Neural cell (in vitro differentiated cells): ENCODE measurements around the gene ADAMTS17. TPM values are rescaled to one million over a fixed set of nuclear protein-coding genes. Genes with fewer than 3 reads are reported as not detected.

ENCODE experiments used
- H2AFZ ChIP-seq: fragments of 200-600, 300-800 bp; sonication (generic), shearing (Covaris generic); 2 replicates; pipeline ENCODE4 v1.6.0; 2014; ENCODE audit warnings: low read depth, mild to moderate bottlenecking, antibody characterized with exemption, low read length, moderate library complexity
- H3F3A ChIP-seq: fragments of 200-600 bp; shearing (Covaris generic); 2 replicates; pipeline ENCODE4 v1.6.1; 2016; ENCODE audit warnings: mild to moderate bottlenecking, moderate library complexity, mixed read lengths, antibody characterized with exemption, low read length; ENCODE audit not compliant: insufficient read depth, poor library complexity, severe bottlenecking
- H3K27ac ChIP-seq: fragments of 200-600, 300-800 bp; sonication (generic), shearing (Covaris generic); 2 replicates; pipeline ENCODE4 v1.5.1; 2014; ENCODE audit warnings: mild to moderate bottlenecking, low read length, moderate library complexity
- H3K27me3 ChIP-seq: fragments of 300-800, 200-600 bp; sonication (generic), shearing (Covaris generic); 2 replicates; pipeline ENCODE4 v1.6.0; 2014; ENCODE audit warnings: mild to moderate bottlenecking, low read depth, low read length, moderate library complexity; ENCODE audit not compliant: insufficient read depth
- H3K36me3 ChIP-seq: fragments of 300-800, 200-600 bp; sonication (generic), shearing (Covaris generic); 2 replicates; pipeline ENCODE4 v1.5.1; 2014; ENCODE audit warnings: mild to moderate bottlenecking, antibody characterized with exemption, low read length, moderate library complexity; ENCODE audit not compliant: insufficient read depth
- H3K4me2 ChIP-seq: fragments of 300-800, 200-600 bp; sonication (generic), shearing (Covaris generic); 2 replicates; pipeline ENCODE4 v1.6.0; 2014; ENCODE audit warnings: mild to moderate bottlenecking, low read length
- H3K4me3 ChIP-seq: fragments of 300-800, 200-600 bp; sonication (generic), shearing (Covaris generic); 2 replicates; pipeline ENCODE4 v1.5.1; 2014; ENCODE audit warnings: mild to moderate bottlenecking, low read length, moderate library complexity
- H3K79me2 ChIP-seq: fragments of 200-600 bp; shearing (Covaris generic); replicated peaks from 2 replicates; pipeline ENCODE4 v1.6.0; 2014; ENCODE audit warnings: mild to moderate bottlenecking, low read length, moderate library complexity; ENCODE audit not compliant: insufficient read depth
- H3K9ac ChIP-seq: fragments of 300-800, 200-600 bp; sonication (generic), shearing (Covaris generic); 2 replicates; pipeline ENCODE4 v1.6.1; 2016; ENCODE audit warnings: mild to moderate bottlenecking, low read length, mixed read lengths
- H3K9me2 ChIP-seq: fragments of 200-600 bp; shearing (Covaris generic); 2 replicates; pipeline ENCODE4 v1.6.1; 2016; ENCODE audit warnings: mild to moderate bottlenecking, low read length, mixed read lengths; ENCODE audit not compliant: insufficient read depth
- H3K9me3 ChIP-seq: fragments of 200-600, 300-800 bp; sonication (generic), shearing (Covaris generic); 2 replicates; pipeline ENCODE4 v1.6.1; 2016; ENCODE audit warnings: mild to moderate bottlenecking, mixed run types, low read length, moderate library complexity, mixed read lengths
- H4K20me1 ChIP-seq: fragments of 200-600 bp; shearing (Covaris generic); 2 replicates; pipeline ENCODE4 v1.6.1; 2016; ENCODE audit warnings: mild to moderate bottlenecking, mixed run types; ENCODE audit not compliant: insufficient read depth
- CTCF ChIP-seq: fragments of 450-650 bp; IDR thresholded peaks from 2 replicates; pipeline ENCODE4 v1.5.1; 2014; ENCODE audit warnings: antibody characterized with exemption, mild to moderate bottlenecking, moderate library complexity; ENCODE audit not compliant: poor library complexity, severe bottlenecking
- EP300 ChIP-seq: fragments of 450-650 bp; conservative IDR thresholded peaks from 2 replicates; pipeline ENCODE4 v1.6.1; 2014; ENCODE audit warnings: antibody characterized with exemption, mild to moderate bottlenecking, moderate library complexity; ENCODE audit not compliant: poor library complexity, severe bottlenecking
- EZH2 ChIP-seq: fragments of 200-600, 300-800 bp; shearing (Covaris generic), sonication (generic); IDR thresholded peaks from 2 replicates; pipeline ENCODE4 v1.6.1; 2014; ENCODE audit warnings: antibody characterized with exemption, low read length, borderline replicate concordance, mild to moderate bottlenecking; ENCODE audit not compliant: insufficient read depth, poor library complexity, severe bottlenecking
- MXI1 ChIP-seq: fragments of 450-650 bp; conservative IDR thresholded peaks from 2 replicates; pipeline ENCODE4 v1.6.1; 2014; ENCODE audit warnings: antibody characterized with exemption, mild to moderate bottlenecking; ENCODE audit not compliant: poor library complexity, severe bottlenecking
- POLR2AphosphoS5 ChIP-seq: IDR thresholded peaks from 2 replicates; pipeline ENCODE4 v1.6.1; 2012
- RAD21 ChIP-seq: fragments of 450-650 bp; conservative IDR thresholded peaks from 2 replicates; pipeline ENCODE4 v1.6.1; 2014; ENCODE audit warnings: antibody characterized with exemption, mild to moderate bottlenecking, moderate library complexity
- REST ChIP-seq: IDR thresholded peaks from 2 replicates; pipeline ENCODE4 v1.6.1; 2012; ENCODE audit warnings: borderline replicate concordance
- SMC3 ChIP-seq: fragments of 450-650 bp; conservative IDR thresholded peaks from 2 replicates; pipeline ENCODE4 v1.6.1; 2014; ENCODE audit warnings: antibody characterized with exemption, mild to moderate bottlenecking, moderate library complexity; ENCODE audit not compliant: poor library complexity
- TAF1 ChIP-seq: IDR thresholded peaks from 2 replicates; pipeline ENCODE4 v1.6.1; 2012; ENCODE audit warnings: low read depth
- polyA plus RNA-seq: library from polyadenylated mRNA; depleted of rRNA; stranded (reverse); fragments of >200 nt; gene quantifications from 2 replicates; pipeline ENCODE4 v1.2.3, GENCODE V29; 2014

Gene ADAMTS17
- polyA plus RNA-seq, 1 donor from 2014 or later, result 0.04 TPM

DNA sequence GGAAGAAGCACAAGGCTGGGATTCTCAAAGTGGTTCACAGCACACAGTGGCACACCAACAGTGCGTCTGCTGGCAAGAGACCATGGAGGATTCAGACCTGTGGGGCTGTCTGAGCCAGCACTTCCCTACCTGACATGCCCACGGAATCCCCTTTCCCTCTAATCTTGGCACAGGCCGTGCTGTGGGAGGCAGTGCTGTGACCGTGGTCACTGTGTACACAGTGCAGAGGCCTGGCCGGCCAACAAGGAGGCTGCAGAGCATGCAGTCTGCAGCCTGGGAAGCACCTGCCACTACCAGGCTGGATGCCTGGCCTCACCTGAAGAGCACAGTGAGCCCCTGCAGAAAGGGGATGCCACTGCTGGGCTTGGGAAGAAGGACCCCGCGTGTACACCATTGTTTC is 307.6 kb downstream of the ADAMTS17 start:
- Histone ChIP-seq H3K27ac (no peak overlapping the region), H3F3A (no peaks in the 10 kb centered on the region), H3K27me3 (no peaks in the 10 kb centered on the region), H3K9me2 (no peaks in the 10 kb centered on the region), H2AFZ (no peak overlapping the region), H3K9me3 (no peaks in the 10 kb centered on the region), H3K36me3 (no peaks in the 10 kb centered on the region), H3K4me3 (no peak overlapping the region), H4K20me1 (no peaks in the 10 kb centered on the region), H3K79me2 (no peaks in the 10 kb centered on the region), H3K9ac (no peak overlapping the region), H3K4me2 (no peak overlapping the region)
- TF ChIP-seq SMC3, result no peak
- no peak for TF ChIP-seq POLR2AphosphoS5
- TF ChIP-seq EZH2, result no peak
- no peak for TF ChIP-seq TAF1
- TF ChIP-seq MXI1, result no peak
- no peak for TF ChIP-seq EP300
- no peak for TF ChIP-seq RAD21
- TF ChIP-seq CTCF, result no peak
- TF ChIP-seq REST, result no peak

DNA sequence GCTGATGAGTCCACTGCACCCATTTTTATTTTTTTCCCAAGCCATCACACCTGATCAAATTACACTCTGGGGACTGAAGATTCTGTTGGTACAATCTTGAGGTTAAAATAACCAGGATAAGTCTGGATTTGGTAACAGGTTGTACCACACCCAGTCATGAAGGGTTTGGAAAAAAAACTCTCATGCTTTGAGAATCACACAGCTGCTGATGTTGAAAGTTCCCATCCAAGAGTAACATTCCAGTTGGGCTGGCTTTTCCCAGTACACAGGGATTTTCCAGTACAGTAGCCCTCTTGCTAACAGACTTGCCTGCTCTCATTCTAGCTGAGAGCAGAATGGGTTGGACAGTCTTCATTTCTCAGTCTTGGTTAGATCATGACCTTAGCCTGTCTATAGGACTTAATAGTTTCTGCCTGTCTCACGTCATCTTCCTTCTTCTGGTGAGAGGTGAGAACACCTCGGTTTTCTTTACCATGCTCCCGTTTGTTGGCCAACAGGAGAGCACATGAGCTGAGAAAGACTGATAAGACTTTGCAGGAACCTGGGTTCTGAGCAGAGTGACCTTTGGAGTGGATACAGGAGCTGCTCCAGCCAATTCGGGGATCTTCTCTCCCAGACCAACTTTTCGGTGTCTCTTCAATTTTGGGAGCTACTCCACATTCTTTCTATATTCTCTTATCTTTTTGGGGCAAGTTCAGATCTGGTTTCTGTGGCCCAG is 308.5 kb downstream of the ADAMTS17 start:
- Histone ChIP-seq H3K79me2 (no peaks in the 10 kb centered on the region), H3K36me3 (no peaks in the 10 kb centered on the region), H2AFZ (no peak overlapping the region), H3K27me3 (no peaks in the 10 kb centered on the region), H3K4me2 (no peak overlapping the region), H3K9me3 (no peaks in the 10 kb centered on the region), H4K20me1 (no peaks in the 10 kb centered on the region), H3K9ac (no peak overlapping the region), H3K4me3 (no peak overlapping the region), H3K9me2 (no peaks in the 10 kb centered on the region), H3F3A (no peaks in the 10 kb centered on the region), H3K27ac (no peak overlapping the region)
- TF ChIP-seq SMC3 (no peak), RAD21 (no peak), MXI1 (no peak), CTCF (no peak), TAF1 (no peak), POLR2AphosphoS5 (no peak), EP300 (no peak), EZH2 (no peak), REST (no peak)
